HL-60 (cell line): Measurements from ENCODE around the gene AGA.

Experiments
- DNase-seq, 2 experiments: peaks; one replicate each; pipeline ENCODE4 v3.0.0-alpha.2; 2010 to 2020; ENCODE audit warnings: low read depth in 1 of 2, low spot score in 1 of 2
- H3K27ac ChIP-seq: fragments of 250-450 bp; sonication (Bioruptor Pico); replicated peaks from 2 replicates; pipeline ENCODE4 v1.5.1; 2020; ENCODE audit warnings: mild to moderate bottlenecking, moderate library complexity
- H3K27me3 ChIP-seq: fragments of 250-450 bp; sonication (Bioruptor Pico); 2 replicates; pipeline ENCODE4 v1.5.1; 2021; ENCODE audit warnings: mild to moderate bottlenecking, moderate library complexity; ENCODE audit not compliant: insufficient read depth, poor library complexity, severe bottlenecking
- H3K4me3 ChIP-seq: replicated peaks from 2 replicates; pipeline ENCODE4 v1.5.1; 2011; ENCODE audit warnings: mild to moderate bottlenecking, control low read depth, low read length; ENCODE audit not compliant: insufficient read depth
- GABPA ChIP-seq: IDR thresholded peaks from 2 replicates; pipeline ENCODE4 v1.6.1; 2012; ENCODE audit warnings: low read depth
- POLR2AphosphoS5 ChIP-seq: IDR thresholded peaks from 2 replicates; pipeline ENCODE4 v1.6.1; 2012; ENCODE audit warnings: low read depth
- SPI1 ChIP-seq: IDR thresholded peaks from 2 replicates; pipeline ENCODE4 v1.6.1; 2012; ENCODE audit warnings: low read depth, mild to moderate bottlenecking, borderline replicate concordance
- TF ChIP-seq, protein P1 (sequence below): IDR thresholded peaks from one replicate; pipeline ENCODE4 v1.5.1; 2011; ENCODE audit warnings: low read length, control low read depth, inconsistent platforms; ENCODE audit not compliant: insufficient read depth
- TF ChIP-seq, protein P2 (sequence below): IDR thresholded peaks from 2 replicates; pipeline ENCODE4 v1.6.1; 2012; ENCODE audit warnings: low read depth; ENCODE audit not compliant: insufficient replicate concordance

AGA gene

DNA sequence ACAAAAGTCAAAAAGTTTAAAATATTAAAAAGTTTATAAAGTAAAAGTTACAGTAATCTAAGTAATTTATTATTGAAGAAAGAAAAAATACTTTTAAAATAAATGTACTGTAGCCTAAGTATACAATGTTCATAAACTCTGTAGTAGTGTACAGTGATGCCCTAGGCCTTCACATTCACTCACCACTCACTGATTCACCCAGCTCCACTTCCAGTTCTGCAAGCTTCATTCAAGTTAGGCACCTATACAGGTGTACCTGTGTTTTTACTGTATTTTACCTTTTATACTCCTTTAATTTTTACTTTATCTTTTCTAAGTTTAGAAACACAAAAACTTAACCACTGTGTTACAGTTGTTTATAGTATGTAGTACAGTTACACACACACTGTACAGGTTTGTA lies 40.1 kb upstream of the AGA start:
- Histone ChIP-seq H3K27ac (no peak overlapping the region), H3K4me3 (no peak overlapping the region), H3K27me3 (no peaks in the 10 kb centered on the region)
- no peak for DNase-seq
- TF ChIP-seq GABPA = no peak
- TF ChIP-seq, protein P1, sequence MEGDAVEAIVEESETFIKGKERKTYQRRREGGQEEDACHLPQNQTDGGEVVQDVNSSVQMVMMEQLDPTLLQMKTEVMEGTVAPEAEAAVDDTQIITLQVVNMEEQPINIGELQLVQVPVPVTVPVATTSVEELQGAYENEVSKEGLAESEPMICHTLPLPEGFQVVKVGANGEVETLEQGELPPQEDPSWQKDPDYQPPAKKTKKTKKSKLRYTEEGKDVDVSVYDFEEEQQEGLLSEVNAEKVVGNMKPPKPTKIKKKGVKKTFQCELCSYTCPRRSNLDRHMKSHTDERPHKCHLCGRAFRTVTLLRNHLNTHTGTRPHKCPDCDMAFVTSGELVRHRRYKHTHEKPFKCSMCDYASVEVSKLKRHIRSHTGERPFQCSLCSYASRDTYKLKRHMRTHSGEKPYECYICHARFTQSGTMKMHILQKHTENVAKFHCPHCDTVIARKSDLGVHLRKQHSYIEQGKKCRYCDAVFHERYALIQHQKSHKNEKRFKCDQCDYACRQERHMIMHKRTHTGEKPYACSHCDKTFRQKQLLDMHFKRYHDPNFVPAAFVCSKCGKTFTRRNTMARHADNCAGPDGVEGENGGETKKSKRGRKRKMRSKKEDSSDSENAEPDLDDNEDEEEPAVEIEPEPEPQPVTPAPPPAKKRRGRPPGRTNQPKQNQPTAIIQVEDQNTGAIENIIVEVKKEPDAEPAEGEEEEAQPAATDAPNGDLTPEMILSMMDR = no peak
- no peak for TF ChIP-seq SPI1
- TF ChIP-seq, protein P2, sequence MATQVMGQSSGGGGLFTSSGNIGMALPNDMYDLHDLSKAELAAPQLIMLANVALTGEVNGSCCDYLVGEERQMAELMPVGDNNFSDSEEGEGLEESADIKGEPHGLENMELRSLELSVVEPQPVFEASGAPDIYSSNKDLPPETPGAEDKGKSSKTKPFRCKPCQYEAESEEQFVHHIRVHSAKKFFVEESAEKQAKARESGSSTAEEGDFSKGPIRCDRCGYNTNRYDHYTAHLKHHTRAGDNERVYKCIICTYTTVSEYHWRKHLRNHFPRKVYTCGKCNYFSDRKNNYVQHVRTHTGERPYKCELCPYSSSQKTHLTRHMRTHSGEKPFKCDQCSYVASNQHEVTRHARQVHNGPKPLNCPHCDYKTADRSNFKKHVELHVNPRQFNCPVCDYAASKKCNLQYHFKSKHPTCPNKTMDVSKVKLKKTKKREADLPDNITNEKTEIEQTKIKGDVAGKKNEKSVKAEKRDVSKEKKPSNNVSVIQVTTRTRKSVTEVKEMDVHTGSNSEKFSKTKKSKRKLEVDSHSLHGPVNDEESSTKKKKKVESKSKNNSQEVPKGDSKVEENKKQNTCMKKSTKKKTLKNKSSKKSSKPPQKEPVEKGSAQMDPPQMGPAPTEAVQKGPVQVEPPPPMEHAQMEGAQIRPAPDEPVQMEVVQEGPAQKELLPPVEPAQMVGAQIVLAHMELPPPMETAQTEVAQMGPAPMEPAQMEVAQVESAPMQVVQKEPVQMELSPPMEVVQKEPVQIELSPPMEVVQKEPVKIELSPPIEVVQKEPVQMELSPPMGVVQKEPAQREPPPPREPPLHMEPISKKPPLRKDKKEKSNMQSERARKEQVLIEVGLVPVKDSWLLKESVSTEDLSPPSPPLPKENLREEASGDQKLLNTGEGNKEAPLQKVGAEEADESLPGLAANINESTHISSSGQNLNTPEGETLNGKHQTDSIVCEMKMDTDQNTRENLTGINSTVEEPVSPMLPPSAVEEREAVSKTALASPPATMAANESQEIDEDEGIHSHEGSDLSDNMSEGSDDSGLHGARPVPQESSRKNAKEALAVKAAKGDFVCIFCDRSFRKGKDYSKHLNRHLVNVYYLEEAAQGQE = no peak
- TF ChIP-seq POLR2AphosphoS5 = no peak

DNA sequence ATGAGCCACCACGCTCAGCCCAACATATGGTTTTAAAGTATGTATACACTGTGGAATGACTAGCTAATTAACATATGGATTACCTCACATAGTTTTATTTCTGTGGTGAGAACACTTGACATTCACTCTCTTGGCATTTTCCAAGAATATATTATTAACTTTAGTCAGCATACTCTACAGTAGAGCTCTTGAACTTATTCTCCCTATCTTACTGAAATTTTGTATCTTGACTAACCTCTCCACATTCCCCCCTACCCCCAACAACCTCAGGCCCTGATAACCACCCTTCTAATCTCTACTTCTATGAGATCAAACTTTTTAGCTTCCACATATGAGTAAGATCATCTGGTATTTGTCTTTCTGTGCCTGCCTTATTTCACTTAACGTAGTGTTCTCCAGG lies 38.6 kb upstream of the AGA start:
- no peak for DNase-seq
- TF ChIP-seq SPI1 (no peak), GABPA (no peak), POLR2AphosphoS5 (no peak)
- TF ChIP-seq, protein P2 = no peak
- TF ChIP-seq, protein P1 = no peak
- Histone ChIP-seq H3K27ac (no peak overlapping the region), H3K27me3 (no peaks in the 10 kb centered on the region), H3K4me3 (no peak overlapping the region)

DNA sequence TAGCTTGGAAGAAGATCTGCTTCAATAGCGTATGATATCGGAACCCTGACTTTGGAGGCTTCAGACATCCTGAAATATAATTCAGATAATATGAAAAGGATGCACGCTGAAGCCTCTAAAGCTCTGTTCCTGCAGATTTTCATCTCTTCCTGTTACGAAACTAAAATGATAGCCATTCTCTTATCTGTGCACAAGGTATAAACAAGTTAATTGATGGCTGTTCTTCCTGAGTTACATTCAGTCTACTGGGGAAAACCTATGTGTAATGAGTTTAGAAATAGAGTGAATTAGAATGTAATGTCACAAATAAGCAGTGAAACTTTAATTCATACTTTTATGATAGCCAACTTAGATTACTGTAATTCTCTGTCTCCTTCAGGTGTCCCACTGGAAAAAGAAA lies 36.8 kb upstream of the AGA start:
- no peaks in the 10 kb centered on the region for H3K27me3 ChIP-seq
- H3K27ac ChIP-seq = no peak overlapping the region
- no peak overlapping the region for H3K4me3 ChIP-seq
- no peak for DNase-seq
- TF ChIP-seq, protein P2 = no peak
- no peak for TF ChIP-seq GABPA
- TF ChIP-seq SPI1 = no peak
- no peak for TF ChIP-seq POLR2AphosphoS5
- TF ChIP-seq, protein P1 = no peak
